Activated CD4-positive, alpha-beta T cell treated with anti-CD3 and anti-CD28 coated beads, Interleukin-2, amount 10 ng/mL, durations not matched to agents 24 days and 14 days (primary cell): Measurements from ENCODE around the gene FTH1. TPM values are rescaled to one million over a fixed set of nuclear protein-coding genes. Genes with fewer than 3 reads are reported as not detected.
A peak's percentile ranks its signal among the peaks of the same experiment; 100 is the strongest.

Source experiments
- DNase-seq: peaks from one replicate; pipeline ENCODE4 v3.0.0; 2022
- H3K27ac Mint-ChIP-seq: one replicate; pipeline ENCODE4 v1.8.0; 2022; ENCODE audit warnings: mild to moderate bottlenecking, mixed read lengths
- H3K27me3 Mint-ChIP-seq: one replicate; pipeline ENCODE4 v1.8.0; 2022; ENCODE audit warnings: mixed read lengths
- H3K36me3 Mint-ChIP-seq: one replicate; pipeline ENCODE4 v1.8.0; 2022; ENCODE audit warnings: low read depth, mild to moderate bottlenecking, mixed read lengths
- H3K4me1 Mint-ChIP-seq: one replicate; pipeline ENCODE4 v1.8.0; 2021; ENCODE audit warnings: mixed read lengths
- H3K4me3 Mint-ChIP-seq: one replicate; pipeline ENCODE4 v1.8.0; 2022; ENCODE audit warnings: mild to moderate bottlenecking, moderate library complexity, mixed read lengths
- H3K9me3 Mint-ChIP-seq: one replicate; pipeline ENCODE4 v1.8.0; 2021; ENCODE audit warnings: mixed read lengths
- intact Hi-C: fragments of 100-400 bp; cut with micrococcal nuclease; formaldehyde crosslinking; loops from one replicate; pipeline ENCODE4 v1.15.1; 2023
- total RNA-seq: library from RNA; stranded (reverse); gene quantifications from 2 replicates; pipeline ENCODE4 v1.2.3, GENCODE V29; 2022

Gene FTH1
- total RNA-seq, 1 donor from 2014 or later = 500 TPM

DNA sequence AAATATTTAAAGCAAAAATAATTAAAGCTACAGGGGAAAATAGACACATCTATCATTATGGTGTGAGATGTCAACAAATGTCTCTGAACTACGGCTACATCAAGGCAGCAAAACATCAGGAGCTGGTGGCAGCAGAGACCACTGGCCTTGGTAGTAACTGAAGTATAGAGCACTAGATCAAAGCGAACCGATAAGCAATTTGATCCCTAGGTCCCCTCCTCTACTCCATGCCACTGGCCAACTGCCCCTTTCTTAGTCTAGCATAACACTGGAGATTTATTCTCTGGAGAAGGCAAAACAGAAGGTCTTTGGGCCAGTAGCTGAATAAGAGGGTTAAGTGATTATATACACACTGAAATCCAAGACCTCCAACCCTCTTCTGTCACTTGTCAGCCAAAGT is 36.5 kb downstream of the FTH1 start:
- H3K4me3 Mint-ChIP-seq = no peak overlapping the region
- no peak overlapping the region for H3K27ac Mint-ChIP-seq
- intact Hi-C loops = no loop called here
- DNase-seq = no peak
- peaks cover 6% of the 10 kb centered on the region for H3K9me3 Mint-ChIP-seq
- H3K4me1 Mint-ChIP-seq = no peaks in the 10 kb centered on the region
- peaks cover 22% of the 10 kb centered on the region for H3K27me3 Mint-ChIP-seq
- no peaks in the 10 kb centered on the region for H3K36me3 Mint-ChIP-seq

DNA sequence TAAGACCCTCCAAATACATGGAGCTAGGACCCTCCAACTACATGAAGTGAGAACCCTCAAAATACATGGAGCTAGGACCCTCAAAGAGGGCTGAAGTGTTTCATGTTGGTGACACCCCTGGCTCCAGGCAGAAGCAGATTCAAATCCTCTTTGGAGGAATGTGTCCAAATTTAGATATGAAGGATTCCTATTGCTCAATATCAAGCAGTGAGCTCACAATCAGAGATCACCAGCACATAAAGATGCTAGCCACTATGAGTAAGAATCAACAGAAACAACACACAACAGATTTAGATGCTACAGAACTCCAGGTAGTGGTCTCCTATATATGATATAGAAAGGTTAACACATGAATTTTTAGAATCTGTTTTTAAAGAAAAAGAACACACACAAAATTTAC is 38.8 kb downstream of the FTH1 start:
- Mint-ChIP-seq H3K4me1 (no peaks in the 10 kb centered on the region), H3K9me3 (peaks cover 4% of the 10 kb centered on the region), H3K36me3 (no peaks in the 10 kb centered on the region), H3K4me3 (no peak overlapping the region), H3K27ac (no peak overlapping the region), H3K27me3 (peaks cover 26% of the 10 kb centered on the region)
- intact Hi-C loops = no loop called here
- DNase-seq = no peak

DNA sequence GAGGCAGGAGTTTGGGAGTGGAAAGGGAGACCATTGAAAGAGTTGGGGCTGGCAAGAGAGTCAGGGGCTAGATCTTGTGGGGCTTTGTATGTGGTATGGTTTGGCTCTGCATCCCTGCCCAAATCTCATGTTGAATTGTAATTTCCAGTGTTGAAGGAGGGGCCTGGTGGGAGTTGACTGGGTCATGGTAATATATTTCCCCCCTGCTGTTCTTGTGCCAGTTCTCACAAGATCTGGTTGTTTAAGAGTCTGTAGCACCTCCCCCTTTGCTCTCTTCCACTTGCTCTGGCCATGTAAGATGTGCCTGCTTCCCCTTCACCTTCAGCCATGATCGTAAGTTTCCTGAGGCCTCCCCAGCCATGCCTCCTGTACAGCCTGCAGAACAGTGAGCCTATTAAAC is 39.9 kb downstream of the FTH1 start:
- no peak overlapping the region for H3K4me3 Mint-ChIP-seq
- intact Hi-C loops = no loop called here
- peaks cover 4% of the 10 kb centered on the region for H3K9me3 Mint-ChIP-seq
- H3K27me3 Mint-ChIP-seq = peaks cover 22% of the 10 kb centered on the region
- no peaks in the 10 kb centered on the region for H3K4me1 Mint-ChIP-seq
- no peak overlapping the region for H3K27ac Mint-ChIP-seq
- no peak for DNase-seq
- no peaks in the 10 kb centered on the region for H3K36me3 Mint-ChIP-seq

DNA sequence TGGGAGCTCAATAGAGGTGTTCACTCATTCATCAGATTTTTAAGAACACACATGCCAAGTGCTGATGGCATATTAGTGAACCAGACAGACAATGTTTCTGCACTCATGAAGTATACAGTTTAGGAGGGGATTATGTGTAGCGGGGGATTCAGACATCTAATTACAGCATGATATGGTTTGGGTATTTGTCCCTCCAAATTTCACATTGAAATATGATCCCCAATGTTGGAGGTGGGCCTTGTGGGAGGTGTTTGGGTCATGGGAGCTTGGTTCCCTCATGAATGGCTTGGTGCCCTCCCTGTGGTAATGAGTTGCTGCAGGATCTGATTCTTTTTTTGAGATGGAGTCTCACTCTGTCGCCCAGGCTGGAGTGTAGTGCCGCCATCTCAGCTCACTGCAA is 41.2 kb downstream of the FTH1 start:
- H3K4me1 Mint-ChIP-seq = no peaks in the 10 kb centered on the region
- peaks cover 22% of the 10 kb centered on the region for H3K27me3 Mint-ChIP-seq
- H3K9me3 Mint-ChIP-seq = peaks cover 1% of the 10 kb centered on the region
- intact Hi-C loops = no loop called here
- H3K4me3 Mint-ChIP-seq = no peak overlapping the region
- no peak overlapping the region for H3K27ac Mint-ChIP-seq
- no peak for DNase-seq
- H3K36me3 Mint-ChIP-seq = no peaks in the 10 kb centered on the region

DNA sequence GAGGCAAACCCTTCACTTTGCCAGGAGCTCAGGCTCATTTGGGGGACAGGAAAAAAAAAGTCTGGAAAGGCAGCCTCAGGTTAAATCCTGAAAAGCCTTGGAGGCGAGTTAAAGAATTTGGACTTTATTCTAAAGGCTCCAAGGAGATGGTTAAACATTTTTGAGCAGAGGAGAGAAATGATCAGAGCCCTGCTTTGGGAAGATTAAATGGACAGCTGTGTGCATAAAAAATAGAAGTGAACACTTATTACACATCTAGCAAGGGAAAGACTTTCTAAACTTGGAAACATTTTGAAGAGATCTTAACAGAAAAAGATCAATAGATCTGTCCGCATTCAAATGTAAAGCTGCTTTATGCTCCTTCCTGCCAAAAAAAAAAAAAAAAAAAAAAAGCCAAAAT is 41.7 kb downstream of the FTH1 start:
- intact Hi-C loops = no loop called here
- Mint-ChIP-seq H3K27me3 (peaks cover 21% of the 10 kb centered on the region), H3K4me3 (no peak overlapping the region), H3K4me1 (no peaks in the 10 kb centered on the region), H3K36me3 (no peaks in the 10 kb centered on the region), H3K9me3 (no peaks in the 10 kb centered on the region), H3K27ac (no peak overlapping the region)
- no peak for DNase-seq

DNA sequence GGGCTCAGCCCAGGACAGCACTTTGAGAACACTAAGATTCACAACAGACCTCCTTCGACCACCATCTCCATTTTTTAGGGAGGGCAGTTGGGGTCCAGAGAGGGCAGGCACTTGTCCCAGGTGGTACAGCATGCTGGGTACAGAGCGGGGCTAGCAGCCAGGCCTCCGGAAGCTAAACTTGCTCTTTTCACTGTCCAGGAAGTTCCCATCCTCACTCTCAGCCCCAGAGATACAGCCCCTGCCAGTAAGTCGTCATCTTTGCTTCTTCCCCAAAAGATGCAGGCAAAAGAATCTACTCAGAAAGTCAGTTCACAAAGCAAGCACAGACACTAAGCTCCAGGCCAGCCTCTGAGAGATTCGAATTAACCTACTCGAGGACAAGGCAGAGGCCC is 43.4 kb downstream of the FTH1 start:
- Mint-ChIP-seq H3K36me3 (no peaks in the 10 kb centered on the region), H3K27me3 (peaks cover 32% of the 10 kb centered on the region), H3K4me1 (no peaks in the 10 kb centered on the region), H3K27ac (no peak overlapping the region), H3K9me3 (no peaks in the 10 kb centered on the region), H3K4me3 (no peak overlapping the region)
- intact Hi-C loops = no loop called here
- no peak for DNase-seq

DNA sequence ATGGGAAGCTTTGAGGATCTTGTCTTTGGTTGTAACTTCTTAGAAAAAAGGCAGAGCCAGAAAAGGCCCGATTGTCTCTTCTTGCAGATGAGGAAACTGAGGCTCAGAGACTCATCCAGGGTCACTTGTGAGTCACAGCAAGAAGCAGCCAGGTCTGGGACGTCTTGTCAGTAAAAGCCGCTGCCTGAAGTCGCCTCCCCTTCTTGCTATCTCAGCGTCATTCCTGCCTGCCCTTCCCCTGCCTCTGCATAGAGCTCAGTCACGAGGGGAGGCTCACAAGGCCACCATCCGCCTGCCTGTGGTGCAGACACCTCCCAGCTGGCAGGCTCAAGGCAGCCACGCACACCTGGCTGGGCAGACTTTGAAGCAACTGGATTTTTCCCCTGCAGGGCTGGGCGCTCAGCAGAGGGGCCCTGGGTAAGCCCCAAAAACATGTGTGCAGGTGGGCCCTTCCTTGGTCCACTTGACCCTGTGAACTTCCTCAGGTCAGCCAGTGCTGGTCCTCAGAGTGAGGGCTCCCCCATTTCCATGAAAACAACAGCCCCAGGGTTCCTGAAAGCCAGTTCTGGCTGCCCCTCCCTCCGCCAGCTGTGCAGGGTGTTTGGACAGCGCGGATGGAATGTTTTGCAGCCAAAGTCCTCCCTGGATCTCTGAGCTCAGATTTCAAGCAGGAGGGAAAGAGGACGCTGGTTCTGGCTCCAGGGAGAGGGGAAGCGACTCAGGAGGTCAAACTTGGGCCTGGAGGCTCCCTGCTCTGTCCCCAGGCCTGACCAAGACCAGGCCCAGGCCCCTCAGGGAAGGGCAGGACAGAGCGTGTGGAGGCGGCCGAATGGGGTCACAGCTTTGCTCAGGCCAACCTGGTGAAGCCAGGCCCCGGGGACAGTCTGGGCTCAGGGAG is 44.0 kb downstream of the FTH1 start:
- intact Hi-C loops = no loop called here
- DNase-seq = peak; percentile 49
- Mint-ChIP-seq H3K27ac (no peak overlapping the region), H3K9me3 (no peaks in the 10 kb centered on the region), H3K27me3 (peaks cover 38% of the 10 kb centered on the region), H3K4me3 (no peak overlapping the region), H3K4me1 (no peaks in the 10 kb centered on the region), H3K36me3 (no peaks in the 10 kb centered on the region)

DNA sequence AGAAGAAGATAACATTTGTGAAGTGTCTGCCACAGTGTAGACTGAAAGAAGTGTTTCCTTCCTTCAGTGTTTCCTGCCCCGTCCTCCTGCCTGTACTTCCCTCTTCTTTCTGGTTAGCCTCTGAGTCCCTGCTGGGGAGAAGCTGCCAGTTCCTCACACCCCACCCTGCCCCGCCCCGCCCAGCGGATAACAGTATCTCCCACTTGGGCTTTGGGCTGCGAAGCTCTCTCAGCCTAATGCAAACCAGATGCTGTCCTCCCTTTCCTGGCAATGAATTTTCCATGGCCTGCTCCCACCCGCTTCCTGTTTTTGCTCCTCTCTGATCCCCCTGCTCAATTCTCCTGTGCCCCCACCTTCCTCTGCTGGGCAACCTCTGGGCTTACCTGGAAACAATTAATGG is 44.9 kb downstream of the FTH1 start:
- H3K36me3 Mint-ChIP-seq = no peaks in the 10 kb centered on the region

DNA sequence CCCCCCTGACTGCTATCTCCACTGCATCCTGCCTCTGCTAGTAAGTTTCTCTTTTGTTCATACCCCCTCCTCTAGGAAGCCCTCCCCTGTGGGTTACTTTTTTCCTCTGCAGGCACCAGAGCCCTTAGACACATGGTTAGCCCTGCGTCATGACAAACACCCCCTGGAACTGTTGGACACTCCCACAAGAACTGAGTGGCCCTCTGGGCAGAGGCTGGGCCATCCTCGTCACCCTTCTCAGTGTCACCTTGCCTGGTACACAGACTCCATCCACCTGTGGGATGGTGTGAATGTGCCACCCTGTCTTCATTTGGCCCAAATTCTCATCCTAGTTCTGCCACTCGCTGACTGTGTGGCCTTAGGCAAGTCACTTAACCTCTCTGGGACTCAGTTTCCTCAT is 46.0 kb downstream of the FTH1 start:
- Mint-ChIP-seq H3K36me3 (no peaks in the 10 kb centered on the region), H3K27me3 (peaks cover 48% of the 10 kb centered on the region), H3K4me1 (peaks cover 7% of the 10 kb centered on the region), H3K4me3 (no peak overlapping the region), H3K27ac (no peak overlapping the region), H3K9me3 (no peaks in the 10 kb centered on the region)
- DNase-seq = no peak
- intact Hi-C loops = no loop called here

More for the DNA sequence above, 44.9 kb downstream of the FTH1 start:
- Mint-ChIP-seq H3K9me3 (no peaks in the 10 kb centered on the region), H3K27me3 (peaks cover 47% of the 10 kb centered on the region), H3K4me1 (peaks cover 7% of the 10 kb centered on the region), H3K27ac (no peak overlapping the region), H3K4me3 (no peak overlapping the region)
- no peak for DNase-seq
- intact Hi-C loops = no loop called here

DNA sequence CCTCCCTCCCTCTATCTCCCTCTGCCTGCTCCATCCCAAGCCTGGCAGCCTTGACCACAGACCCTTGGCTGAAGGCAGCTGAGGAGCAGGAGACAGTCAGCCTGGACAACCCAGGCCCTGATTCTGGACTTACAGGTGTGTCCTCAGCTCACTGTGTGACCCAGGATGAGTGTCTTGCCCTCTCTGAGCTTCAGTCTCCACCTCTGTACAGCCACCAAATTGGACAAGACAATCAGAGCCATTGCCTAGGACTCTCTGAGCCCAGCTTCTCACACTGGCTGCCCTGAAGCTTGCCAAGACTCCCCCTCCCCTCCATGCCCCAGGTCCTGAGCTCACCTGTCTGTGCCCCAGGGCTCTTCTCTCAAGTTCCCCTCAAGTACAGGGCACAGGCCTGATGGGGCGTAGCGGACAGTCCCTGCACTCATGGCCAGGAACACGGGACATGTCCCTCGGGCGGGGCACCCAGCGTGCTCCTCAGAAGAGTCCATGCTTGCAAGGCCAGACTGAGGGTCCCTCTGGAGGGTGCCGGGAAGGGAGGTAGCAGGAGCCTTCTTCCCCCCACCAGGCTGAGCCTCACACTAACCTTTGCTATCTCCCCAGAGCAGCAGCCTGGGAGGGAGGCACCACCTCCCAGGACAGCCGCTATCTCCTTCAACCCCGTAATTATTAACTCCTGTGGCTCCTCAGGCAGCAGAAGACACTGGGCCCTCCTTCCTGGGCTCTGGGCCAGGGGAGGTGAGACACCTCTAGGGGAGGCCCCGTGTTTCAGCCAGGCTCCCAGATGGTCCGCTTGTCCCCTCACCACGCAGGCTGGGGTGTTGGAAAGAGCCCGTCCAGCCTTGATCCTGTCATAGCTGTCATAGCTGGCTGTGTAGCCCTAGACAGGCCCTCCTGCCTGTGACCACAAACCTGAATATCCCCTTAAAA is 47.5 kb downstream of the FTH1 start:
- Mint-ChIP-seq H3K9me3 (no peaks in the 10 kb centered on the region), H3K36me3 (no peaks in the 10 kb centered on the region), H3K27ac (no peak overlapping the region), H3K4me1 (peaks cover 7% of the 10 kb centered on the region), H3K27me3 (peaks cover 51% of the 10 kb centered on the region), H3K4me3 (no peak overlapping the region)
- DNase-seq = no peak
- intact Hi-C loops = no loop called here

DNA sequence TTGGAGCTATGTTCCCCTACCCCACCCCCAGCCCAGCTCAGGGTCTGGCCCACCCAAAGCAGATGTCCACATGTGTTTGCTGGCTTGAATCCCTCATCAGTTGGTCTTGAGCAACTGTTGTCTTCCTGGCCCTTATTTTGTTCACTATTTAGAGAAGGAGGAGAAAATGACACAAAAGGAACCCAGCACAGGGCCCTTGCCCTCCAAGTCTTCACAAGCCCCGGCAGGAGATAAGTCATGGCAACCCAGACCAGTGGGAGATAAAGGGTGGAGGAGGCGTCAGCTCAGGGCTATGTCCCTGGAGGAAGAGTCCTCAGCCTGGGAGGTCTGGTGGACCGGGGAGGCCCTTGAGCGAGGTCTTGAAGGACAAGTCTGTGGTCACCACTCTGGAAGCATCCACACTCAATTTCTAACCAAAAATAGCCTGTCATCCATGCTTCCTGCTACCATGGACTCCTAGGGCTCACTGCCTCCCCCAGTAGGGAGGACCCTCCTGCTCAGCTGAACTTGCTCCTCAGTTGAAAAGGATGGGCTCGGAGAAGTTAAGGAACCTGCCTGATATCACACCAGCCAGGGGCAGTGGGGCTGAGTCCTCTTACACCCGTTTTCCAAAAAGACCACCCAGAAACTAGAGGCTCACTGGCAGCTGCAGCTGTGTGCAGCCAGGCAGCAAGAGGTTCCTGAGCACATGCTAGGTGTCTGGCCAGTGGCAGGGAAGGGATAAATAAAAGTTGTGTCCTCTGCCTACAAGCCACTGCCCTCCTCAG is 48.3 kb downstream of the FTH1 start:
- Mint-ChIP-seq H3K27me3 (peaks cover 54% of the 10 kb centered on the region), H3K4me3 (no peak overlapping the region), H3K36me3 (no peaks in the 10 kb centered on the region), H3K4me1 (peaks cover 7% of the 10 kb centered on the region), H3K9me3 (no peaks in the 10 kb centered on the region), H3K27ac (no peak overlapping the region)
- intact Hi-C loops = no loop called here
- DNase-seq = no peak

DNA sequence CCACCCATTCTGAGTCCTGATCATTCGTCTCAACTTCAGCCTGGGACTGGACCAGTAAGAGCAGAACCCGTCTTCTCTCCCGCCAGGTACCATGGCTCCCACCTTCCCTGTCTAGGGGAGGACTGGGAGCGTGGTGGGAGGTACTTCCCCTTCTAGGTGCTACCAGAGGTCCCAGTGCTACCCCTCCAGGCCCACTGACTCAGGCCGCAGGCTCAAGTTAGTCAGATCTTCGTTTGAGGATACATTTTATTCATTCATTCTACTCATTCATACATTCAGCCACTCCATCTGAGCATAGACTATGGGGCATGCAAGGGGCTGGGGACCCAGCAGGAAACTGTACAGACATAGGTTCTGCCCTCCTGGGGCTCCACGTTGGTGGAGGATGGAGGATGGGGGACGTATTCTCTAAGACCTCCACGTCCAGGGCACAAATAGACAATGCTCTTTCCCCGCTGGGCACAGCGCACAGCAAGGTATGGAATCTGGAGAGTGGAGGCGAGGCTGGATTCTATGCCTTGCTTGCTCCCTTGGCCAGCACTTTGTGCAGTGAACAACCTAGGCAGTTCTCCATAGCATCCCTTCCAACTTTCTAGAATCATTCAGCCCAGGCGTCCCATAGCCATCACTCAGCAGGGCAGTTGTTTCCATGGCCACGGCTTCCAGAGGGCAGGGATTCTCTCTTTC is 49.0 kb downstream of the FTH1 start:
- peak overlapping the region; percentile 84 for H3K4me3 Mint-ChIP-seq
- H3K9me3 Mint-ChIP-seq = no peaks in the 10 kb centered on the region
- peaks cover 7% of the 10 kb centered on the region for H3K4me1 Mint-ChIP-seq
- DNase-seq = no peak
- H3K27ac Mint-ChIP-seq = no peak overlapping the region
- no peaks in the 10 kb centered on the region for H3K36me3 Mint-ChIP-seq
- intact Hi-C loops = no loop called here
- peaks cover 57% of the 10 kb centered on the region for H3K27me3 Mint-ChIP-seq

DNA sequence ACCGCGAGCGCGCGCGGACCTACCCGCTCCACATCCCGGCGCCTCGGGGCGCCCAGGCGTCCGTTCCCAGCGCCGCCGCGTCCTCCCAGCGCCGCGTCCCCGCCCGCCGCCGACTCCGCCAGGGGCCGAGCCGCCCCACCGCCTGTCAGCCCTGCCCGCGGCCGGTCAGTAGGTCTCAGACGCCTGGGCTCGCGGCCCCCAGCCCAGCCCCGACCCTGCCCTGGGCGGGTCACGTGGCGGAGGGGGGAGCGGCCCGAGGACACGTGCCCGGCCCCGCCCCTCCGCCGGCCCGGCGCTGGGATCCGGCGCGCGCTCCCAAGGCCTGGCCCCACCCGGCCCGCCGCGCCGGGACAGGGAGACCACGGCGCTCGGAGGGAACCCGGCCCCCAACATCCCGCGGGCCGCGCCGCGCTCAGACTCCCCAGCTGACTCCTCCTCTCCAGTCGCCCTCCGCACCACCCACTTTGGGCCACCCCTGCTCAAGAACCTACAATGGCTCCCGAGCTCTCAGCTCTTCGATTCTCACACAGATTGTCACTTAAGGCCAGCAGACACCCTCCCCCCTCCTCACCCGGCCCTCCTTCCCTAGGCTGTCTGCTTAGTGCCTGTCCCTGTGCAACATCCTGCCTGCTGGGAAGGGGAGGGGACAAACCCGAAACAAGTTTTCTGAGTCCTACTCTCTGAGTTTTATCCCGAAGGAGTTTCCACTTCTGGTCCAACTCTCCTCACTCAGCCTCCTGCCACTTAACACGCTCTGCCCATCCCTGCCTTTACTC is 49.9 kb downstream of the FTH1 start, which contains the start of gene RAB3IL1:
RAB3IL1 (minus strand) TSS at position 233 of the 776 bp plus-strand sequence; CDS start at position 34, 199 bp downstream.
- H3K36me3 Mint-ChIP-seq = no peaks in the 10 kb centered on the region
- peak; percentile 72 for DNase-seq
- peaks cover 56% of the 10 kb centered on the region for H3K27me3 Mint-ChIP-seq
- H3K4me1 Mint-ChIP-seq = peaks cover 9% of the 10 kb centered on the region
- peak within 1 kb of the TSS; percentile 84 for H3K4me3 Mint-ChIP-seq
- intact Hi-C loops = no loop called here
- H3K27ac Mint-ChIP-seq = no peak within 1 kb of the TSS
- H3K9me3 Mint-ChIP-seq = no peaks in the 10 kb centered on the region
